Raji (cell line): ENCODE data around the gene NECAB3.

Experiments used
- POLR2A ChIP-seq: IDR thresholded peaks from 2 replicates; pipeline ENCODE4 v1.6.1; 2011; ENCODE audit warnings: low read depth, low read length, control low read depth; ENCODE audit not compliant: insufficient read depth

Gene NECAB3

DNA sequence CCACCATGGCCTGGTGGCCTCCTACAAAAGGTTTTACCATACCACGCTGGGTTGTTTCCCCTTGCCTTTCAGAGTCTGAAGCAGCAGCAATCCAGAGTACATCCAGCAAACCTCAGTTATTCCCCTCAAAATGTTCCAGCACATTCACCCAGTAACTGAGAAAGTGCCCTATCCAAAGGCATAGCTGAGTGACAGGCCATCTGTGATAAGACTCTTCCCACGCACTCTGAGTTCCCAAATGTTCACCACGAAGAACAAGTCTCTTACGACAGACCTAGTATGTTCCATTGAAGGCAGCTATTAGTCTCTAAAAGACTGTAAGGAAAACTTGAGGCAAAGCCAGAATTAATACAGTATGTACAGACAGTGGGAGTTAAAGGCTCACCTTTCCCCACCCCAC lies 43.7 kb downstream of the NECAB3 start:
- TF ChIP-seq POLR2A: no peak

- no peak for TF ChIP-seq POLR2A
Measured at GRCh38 chr20:33629979-33630378, 44.2 kb downstream of the NECAB3 start.

GRCh38 chr20:33629533-33629932 lies 44.7 kb downstream of the NECAB3 start:
- no peak for TF ChIP-seq POLR2A

DNA sequence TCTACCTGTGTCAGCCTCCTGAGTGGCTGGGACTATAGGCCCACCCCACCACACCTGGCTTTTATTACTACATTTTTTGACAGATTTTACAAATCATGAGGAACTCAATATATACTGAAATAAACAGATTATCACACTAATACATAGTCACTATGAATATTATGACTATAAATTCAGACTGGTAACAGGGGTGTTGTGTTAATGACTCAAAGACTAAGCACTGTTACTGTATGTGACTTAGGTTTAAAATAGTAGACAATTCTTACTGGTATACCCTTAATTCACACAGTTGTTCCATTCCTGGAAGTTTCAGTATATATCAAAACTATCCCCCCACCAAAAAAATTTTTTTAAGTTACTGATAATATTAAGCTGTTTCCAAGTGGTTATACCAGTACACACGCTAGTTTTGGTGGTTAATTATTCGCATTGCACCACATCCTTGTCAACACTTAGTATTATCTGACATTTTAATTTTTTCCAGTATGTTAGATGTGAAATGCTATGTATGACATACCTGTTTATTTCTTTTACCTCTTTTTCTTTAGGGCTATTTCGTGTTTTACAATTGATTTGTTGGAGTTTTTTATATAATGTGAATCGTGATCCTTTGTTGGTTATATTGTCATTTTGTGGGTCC lies 46.5 kb downstream of the NECAB3 start:
- TF ChIP-seq POLR2A: no peak

GRCh38 chr20:33626190-33626589 lies 48.0 kb downstream of the NECAB3 start:
- TF ChIP-seq POLR2A: no peak

DNA sequence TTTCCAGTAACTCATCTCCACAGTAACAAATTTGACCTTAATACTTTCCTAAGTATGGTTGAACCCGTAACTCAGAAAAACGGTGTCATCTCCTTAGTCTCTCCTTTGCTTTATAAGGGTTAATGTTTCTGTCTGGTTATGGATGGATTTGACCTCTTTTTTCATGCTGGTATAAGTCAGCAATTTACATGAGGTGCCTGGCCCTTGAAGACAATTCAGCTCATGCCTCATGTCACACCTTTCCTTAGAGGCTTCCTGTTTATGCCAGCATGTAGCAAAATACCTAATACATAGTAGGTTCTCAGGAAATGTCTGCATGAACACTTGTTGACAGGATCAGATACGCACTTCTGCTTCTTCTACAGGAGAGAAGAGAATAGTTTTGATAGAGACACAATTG lies 49.8 kb downstream of the NECAB3 start:
- no peak for TF ChIP-seq POLR2A

GRCh38 chr20:33622705-33623365 lies 51.4 kb downstream of the NECAB3 start:
- TF ChIP-seq POLR2A: no peak

GRCh38 chr20:33621717-33622400 lies 52.4 kb downstream of the NECAB3 start:
- TF ChIP-seq POLR2A: no peak

DNA sequence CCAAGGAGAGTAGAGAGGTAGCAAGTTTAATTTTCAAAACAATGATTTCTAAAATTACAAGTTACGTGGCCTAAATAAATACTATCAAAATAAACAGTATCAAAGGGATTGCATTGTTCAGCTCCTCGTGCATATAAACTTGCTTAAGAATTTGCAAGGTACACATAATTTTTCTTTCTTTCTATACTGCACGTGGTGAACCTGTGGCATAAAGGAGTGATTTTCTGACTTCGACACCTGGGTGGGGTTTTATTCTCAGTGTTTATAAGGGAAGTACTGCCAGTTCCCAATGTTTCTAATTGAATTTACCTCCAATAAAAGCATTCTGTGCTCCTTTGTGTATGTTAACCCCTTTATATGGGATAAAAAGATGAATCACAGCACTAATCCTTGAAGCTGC lies 62.2 kb downstream of the NECAB3 start:
- no peak for TF ChIP-seq POLR2A

DNA sequence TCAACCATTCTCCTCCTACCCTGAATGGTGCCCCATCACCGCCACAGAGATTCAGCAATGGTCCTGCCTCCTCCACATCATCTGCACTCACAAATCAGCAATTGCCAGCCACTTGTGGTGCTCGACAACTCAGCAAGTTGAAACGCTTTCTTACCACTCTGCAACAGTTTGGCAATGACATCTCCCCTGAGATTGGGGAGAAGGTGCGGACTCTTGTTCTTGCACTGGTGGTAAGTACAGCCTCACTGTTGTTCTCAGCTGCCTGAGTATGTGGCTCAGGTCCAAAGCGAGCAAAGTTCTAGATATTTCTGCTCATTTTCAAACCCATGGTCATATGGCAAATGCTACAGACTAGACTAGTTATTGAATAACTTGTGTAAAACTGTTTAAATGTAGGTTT lies 63.1 kb downstream of the NECAB3 start:
- no peak for TF ChIP-seq POLR2A

- TF ChIP-seq POLR2A: no peak
Measured at GRCh38 chr20:33609504-33609903, 64.7 kb downstream of the NECAB3 start.
